Measurements from ENCODE around the gene P3R3URF. TPM values are rescaled to one million over a fixed set of nuclear protein-coding genes. Genes with fewer than 3 reads are reported as not detected.
A peak's percentile ranks its signal among the peaks of the same experiment; 100 is the strongest.

Gene P3R3URF
- total and polyA plus RNA-seq, 9 of the 15 experiments (the other 6 are each of a cell fraction or from before 2014, with no cell fraction given): not detected

GRCh38 chr1:46133181-46133658, 43.1 kb downstream of the P3R3URF start:
- FAIRE-seq (no peak), ATAC-seq (peak; percentile 75), DNase-seq (ENCODE audit: extremely low read depth in 1 of 4, low spot score in 3 of 4) (peak in 3 of 4 experiments; percentile 82 to 91 (median 83))
- WGBS (ENCODE audit: insufficient coverage, low coverage, missing lambda C conversion rate): under 1% methylated on average over 22 of the region's 22 CpGs
- H3K9me3 ChIP-seq (replicated peaks; ENCODE audit: control insufficient read depth, insufficient read depth, low read depth, low read length): no peaks in the 10 kb centered on the region; the same call in 1 of the 2 replicates
- H3K27me3 ChIP-seq (ENCODE audit: control insufficient read depth in 2 of 2, insufficient read depth in 2 of 2, low read length in 2 of 2): no peaks in the 10 kb centered on the region
- in situ Hi-C loops (cut with MboI) (no loop called here), intact Hi-C loops (cut with micrococcal nuclease) (loop anchor here (1.0 to 2.0 kb wide), 3 partner anchors 25 to 96 kb away; no protein-coding TSS in a partner anchor)
- no peaks in the 10 kb centered on the region; the same call in 2 of the 3 replicates for H3K36me3 ChIP-seq (ENCODE audit: control insufficient read depth, insufficient read depth, low read length)
- peak overlapping the region; percentile 80 to 88 for H3K9ac ChIP-seq (ENCODE audit: insufficient read depth in 1 of 2, low read depth in 2 of 2, low read length in 2 of 2)
- H3K79me2 ChIP-seq (ENCODE audit: control insufficient read depth, insufficient read depth, low read length): peaks cover 19% of the 10 kb centered on the region; the same call in 2 of the 3 replicates
- H3K4me1 ChIP-seq (replicated peaks in 1 of 2; ENCODE audit: control insufficient read depth in 2 of 2, insufficient read depth in 2 of 2, low read length in 2 of 2): peaks cover 13 to 21% of the 10 kb centered on the region in 2 experiments; a peak in 4 of 5 replicates
- H4K20me1 ChIP-seq (replicated peaks; ENCODE audit: control insufficient read depth, insufficient read depth, low read length): no peaks in the 10 kb centered on the region
- H3K4me3 ChIP-seq: peak overlapping the region; percentile 61
- H3K27ac ChIP-seq (ENCODE audit: extremely low read depth, low read depth, low read length): peak overlapping the region; percentile 95
- H3K9me1 ChIP-seq (ENCODE audit: control insufficient read depth, insufficient read depth, low read length): no peaks in the 10 kb centered on the region
- BruUV-seq (replicated peaks): TSS peak; percentile 94
- POLR2A ChIA-PET: interaction anchor here (4.6 kb wide), 1 partner anchor 10 kb away, joined by 50 read pairs; no protein-coding TSS in a partner anchor
- peak overlapping the region; percentile 93 for H3K4me2 ChIP-seq (ENCODE audit: insufficient read depth, low read length)
- CTCF ChIA-PET (ENCODE audit: low intra/inter-chr PET ratio): no interaction called here
- H2AFZ ChIP-seq (ENCODE audit: low read depth, low read length): peak overlapping the region; percentile 99
- TF ChIP-seq FOXP1 (CRISPR knock-in tag; IDR thresholded peaks at IDR 0.05) (no peak), RBM14 (IDR thresholded peaks at IDR 0.05; ENCODE audit: borderline replicate concordance, insufficient read depth, low read depth, low read length) (no peak), SP1 (CRISPR knock-in tag; IDR thresholded peaks at IDR 0.05) (0 out of 2 replicates have a peak, but pooled peaks have one; percentile 15), ATF7 (IDR thresholded peaks at IDR 0.05) (no peak), ZNF217 (CRISPR knock-in tag; IDR thresholded peaks at IDR 0.05) (no peak), IFI16 (CRISPR knock-in tag; IDR thresholded peaks at IDR 0.05) (no peak), E4F1 (CRISPR knock-in tag; IDR thresholded peaks at IDR 0.05; ENCODE audit: borderline replicate concordance) (no peak), HOXB6 (CRISPR knock-in tag; IDR thresholded peaks at IDR 0.05; ENCODE audit: borderline replicate concordance) (peak; percentile 55; the same call in 1 of the 2 replicates), ZBTB1 (CRISPR knock-in tag; IDR thresholded peaks at IDR 0.05; ENCODE audit: borderline replicate concordance, low read depth) (no peak), PTBP1 (IDR thresholded peaks at IDR 0.05; ENCODE audit: low read depth, low read length) (no peak), HMGXB4 (CRISPR knock-in tag; IDR thresholded peaks at IDR 0.05) (no peak), SNRNP70 (optimal IDR thresholded peaks at IDR 0.05; ENCODE audit: low read depth, low read length) (no peak), E2F3 (CRISPR knock-in tag; IDR thresholded peaks at IDR 0.05) (peak; percentile 51), ZNF644 (tag; IDR thresholded peaks at IDR 0.05; ENCODE audit: low read depth) (no peak), TCFL5 (CRISPR knock-in tag; conservative IDR thresholded peaks at IDR 0.05) (no peak), ZBED1 (IDR thresholded peaks at IDR 0.05) (no peak), CREB1 (IDR thresholded peaks at IDR 0.05) (peak; percentile 6; the same call in 1 of the 2 replicates), CREB1 (CRISPR knock-in tag; IDR thresholded peaks at IDR 0.05) (no peak), HDAC8 (tag; IDR thresholded peaks at IDR 0.05) (no peak), FOXM1 (IDR thresholded peaks at IDR 0.05; ENCODE audit: low read depth) (no peak), FOXM1 (CRISPR knock-in tag; IDR thresholded peaks at IDR 0.05; ENCODE audit: low read depth) (peak; percentile 10; the same call in 1 of the 2 replicates), NFE2 (IDR thresholded peaks at IDR 0.05; ENCODE audit: low read depth) (no peak)
